SK-N-SH (cell line): ENCODE results near the gene MPO. TPM values are rescaled to one million over a fixed set of nuclear protein-coding genes. Genes with fewer than 3 reads are reported as not detected.

Source experiments
- CTCF ChIA-PET: fragments of 300-600, 350-600 bp; formaldehyde crosslinking; extraction: SDS; loops from one replicate; lab custom pipeline; 2021; lab: Yijun Ruan, JAX
- POLR2A ChIA-PET: fragments of 350-600 bp; sonication (Branson Sonifier 250); formaldehyde crosslinking; extraction: SDS; loops from one replicate; lab custom pipeline; 2020; ENCODE audit warnings: antibody characterized with exemption, inconsistent platforms; lab: Yijun Ruan, JAX
- DNase-seq: peaks from one replicate; pipeline ENCODE4 v3.0.0; 2012
- H2AFZ ChIP-seq: fragments of 200-600 bp; sonication (generic); 2 replicates; pipeline ENCODE4 v1.8.1; 2016; ENCODE audit warnings: antibody characterized with exemption, mild to moderate bottlenecking, low read depth
- H3F3A ChIP-seq: fragments of 200-600 bp; sonication (generic); replicated peaks from 2 replicates; pipeline ENCODE3; 2016; ENCODE audit warnings: antibody characterized with exemption, mild to moderate bottlenecking; ENCODE audit not compliant: insufficient read depth
- H3K27ac ChIP-seq, 2 experiments: fragments of 200-500 bp in 1 of 2; fragments of 200-600 bp in 1 of 2; sonication (Bioruptor generic) in 1 of 2; sonication (generic), shearing (Covaris generic) in 1 of 2; 2 replicates each; pipeline versions ENCODE4 v1.5.1 to v1.6.1; 2014 to 2016; ENCODE audit warnings: low read depth in 2 of 2, inconsistent platforms in 1 of 2, low read length in 1 of 2, mild to moderate bottlenecking in 1 of 2, mixed read lengths in 1 of 2
- H3K27me3 ChIP-seq: fragments of 200-600 bp; sonication (generic), shearing (Covaris generic); 2 replicates; pipeline ENCODE4 v1.6.1; 2016; ENCODE audit warnings: mixed run types; ENCODE audit not compliant: insufficient read depth
- H3K36me3 ChIP-seq, 2 experiments: fragments of 200-500 bp in 1 of 2; fragments of 200-600 bp in 1 of 2; sonication (Bioruptor generic) in 1 of 2; sonication (generic) in 1 of 2; replicated peaks in 1 of 2; 2 replicates each; pipeline versions ENCODE3 to v1.5.1; 2014 to 2016; ENCODE audit warnings: low read length in 1 of 2, mild to moderate bottlenecking in 1 of 2; ENCODE audit not compliant: insufficient read depth in 2 of 2, control insufficient read depth in 1 of 2
- H3K4me1 ChIP-seq, 2 experiments: fragments of 200-500 bp in 1 of 2; fragments of 200-600 bp in 1 of 2; sonication (Bioruptor generic) in 1 of 2; sonication (generic), shearing (Covaris generic) in 1 of 2; 2 replicates each; pipeline versions ENCODE4 v1.5.1 to v1.6.1; 2014 to 2016; ENCODE audit warnings: low read depth in 1 of 2, low read length in 1 of 2, mixed run types in 1 of 2; ENCODE audit not compliant: insufficient read depth in 2 of 2, control insufficient read depth in 1 of 2
- H3K4me2 ChIP-seq: fragments of 200-600 bp; sonication (generic), shearing (Covaris generic); 2 replicates; pipeline ENCODE4 v1.6.1; 2017; ENCODE audit warnings: mixed run types
- H3K4me3 ChIP-seq, 2 experiments: fragments of 200-500 bp in 1 of 2; fragments of 200-600 bp in 1 of 2; sonication (Bioruptor generic) in 1 of 2; sonication (generic), shearing (Covaris generic) in 1 of 2; 2 replicates each; pipeline versions ENCODE4 v1.5.1 to v1.8.1; 2014 to 2016; ENCODE audit warnings: low read depth in 2 of 2, inconsistent platforms in 1 of 2, low read length in 1 of 2, mild to moderate bottlenecking in 1 of 2, mixed read lengths in 1 of 2, moderate library complexity in 1 of 2
- H3K79me2 ChIP-seq: fragments of 200-600 bp; sonication (generic); 2 replicates; pipeline ENCODE4 v1.8.1; 2017; ENCODE audit warnings: mild to moderate bottlenecking; ENCODE audit not compliant: insufficient read depth
- H3K9ac ChIP-seq: fragments of 200-600 bp; sonication (generic); 2 replicates; pipeline ENCODE4 v1.6.1; 2017; ENCODE audit warnings: mixed run types
- H3K9me2 ChIP-seq: fragments of 200-600 bp; sonication (generic); 2 replicates; pipeline ENCODE4 v1.6.1; 2017; ENCODE audit warnings: mixed run types
- H3K9me3 ChIP-seq: fragments of 200-600 bp; sonication (generic); 2 replicates; pipeline ENCODE4 v1.6.1; 2017; ENCODE audit warnings: mixed run types, mild to moderate bottlenecking, moderate library complexity
- H4K20me1 ChIP-seq: fragments of 200-600 bp; sonication (generic); 2 replicates; pipeline ENCODE4 v1.6.1; 2017; ENCODE audit warnings: mild to moderate bottlenecking, mixed run types; ENCODE audit not compliant: insufficient read depth
- CHD2 ChIP-seq: fragments of 150-350 bp; IDR thresholded peaks from 2 replicates; pipeline ENCODE4 v1.6.1; 2018; ENCODE audit warnings: low read length; ENCODE audit not compliant: partially characterized antibody
- FOXJ3 ChIP-seq: sonication (generic); formaldehyde crosslinking; IDR thresholded peaks from 2 replicates; pipeline ENCODE4 v1.5.1; 2020; ENCODE audit warnings: mild to moderate bottlenecking, missing genetic modification reagents
- FOXM1 ChIP-seq: IDR thresholded peaks from 2 replicates; pipeline ENCODE4 v1.4.0; 2012; ENCODE audit warnings: low read depth, mild to moderate bottlenecking
- GATA2 ChIP-seq: sonication (generic); formaldehyde crosslinking; IDR thresholded peaks from 2 replicates; pipeline ENCODE4 v1.5.0; 2020; ENCODE audit warnings: mild to moderate bottlenecking, missing genetic modification reagents
- MXI1 ChIP-seq: IDR thresholded peaks from 2 replicates; pipeline ENCODE4 v1.6.1; 2012; ENCODE audit warnings: mild to moderate bottlenecking, low read depth, low read length, improper control_type of control experiment
- NRF1 ChIP-seq: IDR thresholded peaks from 2 replicates; pipeline ENCODE4 v1.6.1; 2012; ENCODE audit warnings: low read depth, mild to moderate bottlenecking, low read length
- SMC3 ChIP-seq: IDR thresholded peaks from 2 replicates; pipeline ENCODE4 v1.6.1; 2012; ENCODE audit warnings: low read depth, low read length, improper control_type of control experiment
- TEAD4 ChIP-seq: IDR thresholded peaks from 2 replicates; pipeline ENCODE4 v1.4.0; 2012; ENCODE audit warnings: mild to moderate bottlenecking, borderline replicate concordance; ENCODE audit not compliant: insufficient read depth
- WGBS: methylation state at CpG from one replicate; pipeline ENCODE4 v1.1.6; 2017; ENCODE audit warnings: low lambda C conversion rate; 5-methylcytosine and 5-hydroxymethylcytosine counted together
- polyA plus RNA-seq, 3 experiments: library from polyadenylated mRNA; depleted of rRNA; stranded (reverse); fragments of >200 nt; gene quantifications; 2 replicates each; pipeline ENCODE4 v1.2.3, GENCODE V29; 2012
- TF ChIP-seq, protein P1 (sequence below): IDR thresholded peaks from 2 replicates; pipeline ENCODE4 v1.4.0; 2012; ENCODE audit warnings: low read depth
- TF ChIP-seq, protein P2 (sequence below): IDR thresholded peaks from 2 replicates; pipeline ENCODE4 v1.4.0; 2012; ENCODE audit warnings: low read depth, borderline replicate concordance
- TF ChIP-seq, protein P3 (sequence below): fragments of 200-600 bp; sonication (generic); IDR thresholded peaks from 2 replicates; pipeline ENCODE4 v1.6.1; 2017; ENCODE audit warnings: antibody characterized with exemption, mild to moderate bottlenecking, moderate library complexity
- TF ChIP-seq, protein P4 (sequence below): IDR thresholded peaks from 2 replicates; pipeline ENCODE4; 2012

Gene MPO
- polyA plus RNA-seq, 1 of the 3 experiments (the other 2 are of a cell fraction), result not detected

GRCh38 chr17:58315750-58316149 lies 35.0 kb upstream of the MPO start:
- Histone ChIP-seq H3F3A (no peaks in the 10 kb centered on the region), H3K36me3 (no peaks in the 10 kb centered on the region), H3K27ac (no peak overlapping the region), H3K27me3 (no peaks in the 10 kb centered on the region), H3K9me2 (no peaks in the 10 kb centered on the region), H2AFZ (no peak overlapping the region), H3K9ac (no peak overlapping the region), H3K4me1 (no peaks in the 10 kb centered on the region), H3K4me2 (no peak overlapping the region), H3K79me2 (no peaks in the 10 kb centered on the region), H4K20me1 (no peaks in the 10 kb centered on the region), H3K9me3 (no peaks in the 10 kb centered on the region), H3K4me3 (no peak overlapping the region)
- CTCF ChIA-PET, result interaction anchor here (0.6 to 3.0 kb wide), 11 partner anchors 11 to 152 kb away, joined by 3 to 31 read pairs (median 12); partner anchors contain the start of gene RNF43
- TF ChIP-seq, protein P1, sequence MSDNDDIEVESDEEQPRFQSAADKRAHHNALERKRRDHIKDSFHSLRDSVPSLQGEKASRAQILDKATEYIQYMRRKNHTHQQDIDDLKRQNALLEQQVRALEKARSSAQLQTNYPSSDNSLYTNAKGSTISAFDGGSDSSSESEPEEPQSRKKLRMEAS, result no peak
- no peak for TF ChIP-seq CHD2
- no peak for TF ChIP-seq NRF1
- no peak for TF ChIP-seq TEAD4
- TF ChIP-seq, protein P2, sequence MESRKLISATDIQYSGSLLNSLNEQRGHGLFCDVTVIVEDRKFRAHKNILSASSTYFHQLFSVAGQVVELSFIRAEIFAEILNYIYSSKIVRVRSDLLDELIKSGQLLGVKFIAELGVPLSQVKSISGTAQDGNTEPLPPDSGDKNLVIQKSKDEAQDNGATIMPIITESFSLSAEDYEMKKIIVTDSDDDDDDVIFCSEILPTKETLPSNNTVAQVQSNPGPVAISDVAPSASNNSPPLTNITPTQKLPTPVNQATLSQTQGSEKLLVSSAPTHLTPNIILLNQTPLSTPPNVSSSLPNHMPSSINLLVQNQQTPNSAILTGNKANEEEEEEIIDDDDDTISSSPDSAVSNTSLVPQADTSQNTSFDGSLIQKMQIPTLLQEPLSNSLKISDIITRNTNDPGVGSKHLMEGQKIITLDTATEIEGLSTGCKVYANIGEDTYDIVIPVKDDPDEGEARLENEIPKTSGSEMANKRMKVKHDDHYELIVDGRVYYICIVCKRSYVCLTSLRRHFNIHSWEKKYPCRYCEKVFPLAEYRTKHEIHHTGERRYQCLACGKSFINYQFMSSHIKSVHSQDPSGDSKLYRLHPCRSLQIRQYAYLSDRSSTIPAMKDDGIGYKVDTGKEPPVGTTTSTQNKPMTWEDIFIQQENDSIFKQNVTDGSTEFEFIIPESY, result no peak
- TF ChIP-seq, protein P3, sequence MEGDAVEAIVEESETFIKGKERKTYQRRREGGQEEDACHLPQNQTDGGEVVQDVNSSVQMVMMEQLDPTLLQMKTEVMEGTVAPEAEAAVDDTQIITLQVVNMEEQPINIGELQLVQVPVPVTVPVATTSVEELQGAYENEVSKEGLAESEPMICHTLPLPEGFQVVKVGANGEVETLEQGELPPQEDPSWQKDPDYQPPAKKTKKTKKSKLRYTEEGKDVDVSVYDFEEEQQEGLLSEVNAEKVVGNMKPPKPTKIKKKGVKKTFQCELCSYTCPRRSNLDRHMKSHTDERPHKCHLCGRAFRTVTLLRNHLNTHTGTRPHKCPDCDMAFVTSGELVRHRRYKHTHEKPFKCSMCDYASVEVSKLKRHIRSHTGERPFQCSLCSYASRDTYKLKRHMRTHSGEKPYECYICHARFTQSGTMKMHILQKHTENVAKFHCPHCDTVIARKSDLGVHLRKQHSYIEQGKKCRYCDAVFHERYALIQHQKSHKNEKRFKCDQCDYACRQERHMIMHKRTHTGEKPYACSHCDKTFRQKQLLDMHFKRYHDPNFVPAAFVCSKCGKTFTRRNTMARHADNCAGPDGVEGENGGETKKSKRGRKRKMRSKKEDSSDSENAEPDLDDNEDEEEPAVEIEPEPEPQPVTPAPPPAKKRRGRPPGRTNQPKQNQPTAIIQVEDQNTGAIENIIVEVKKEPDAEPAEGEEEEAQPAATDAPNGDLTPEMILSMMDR, result no peak
- TF ChIP-seq FOXM1, result no peak
- TF ChIP-seq, protein P4, sequence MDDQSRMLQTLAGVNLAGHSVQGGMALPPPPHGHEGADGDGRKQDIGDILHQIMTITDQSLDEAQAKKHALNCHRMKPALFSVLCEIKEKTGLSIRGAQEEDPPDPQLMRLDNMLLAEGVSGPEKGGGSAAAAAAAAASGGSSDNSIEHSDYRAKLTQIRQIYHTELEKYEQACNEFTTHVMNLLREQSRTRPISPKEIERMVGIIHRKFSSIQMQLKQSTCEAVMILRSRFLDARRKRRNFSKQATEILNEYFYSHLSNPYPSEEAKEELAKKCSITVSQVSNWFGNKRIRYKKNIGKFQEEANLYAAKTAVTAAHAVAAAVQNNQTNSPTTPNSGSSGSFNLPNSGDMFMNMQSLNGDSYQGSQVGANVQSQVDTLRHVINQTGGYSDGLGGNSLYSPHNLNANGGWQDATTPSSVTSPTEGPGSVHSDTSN, result no peak
- POLR2A ChIA-PET, result no interaction called here
- 49% methylated on average over 3 of the region's 4 CpGs for WGBS
- no peak for DNase-seq

DNA sequence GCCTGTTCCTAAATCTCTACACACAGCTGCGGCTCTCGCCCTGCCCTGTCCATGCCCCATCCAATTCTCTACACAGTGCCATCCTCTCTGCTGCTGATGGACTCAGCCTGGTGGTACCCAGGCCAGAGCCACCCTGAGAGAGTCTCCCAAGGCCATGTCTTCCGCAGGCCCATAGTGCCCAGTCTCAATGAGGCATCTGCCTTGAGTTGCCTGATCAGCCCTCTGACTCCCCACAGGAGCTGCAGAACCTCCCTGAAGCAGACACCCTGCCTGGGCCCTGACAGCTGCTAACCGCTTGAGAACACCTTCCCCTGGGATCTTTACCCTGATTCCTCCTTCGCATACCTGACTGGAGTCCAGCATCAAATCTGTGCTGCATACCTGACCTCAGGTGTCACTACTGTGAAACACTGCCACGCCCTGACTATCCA lies 34.6 kb upstream of the MPO start:
- POLR2A ChIA-PET, result interaction anchor here (1.8 kb wide), 1 partner anchor 8 kb away, joined by 5 read pairs; no protein-coding TSS in a partner anchor
- no peak overlapping the region for H3K4me3 ChIP-seq
- no peaks in the 10 kb centered on the region for H4K20me1 ChIP-seq
- H3K9ac ChIP-seq, result no peak overlapping the region
- no peak overlapping the region for H2AFZ ChIP-seq
- DNase-seq, result peak; percentile 16
- no peak overlapping the region for H3K4me2 ChIP-seq
- H3K9me3 ChIP-seq, result no peaks in the 10 kb centered on the region
- CTCF ChIA-PET, result interaction anchor here (0.6 to 3.0 kb wide), 8 partner anchors 11 to 115 kb away, joined by 3 to 20 read pairs (median 12); partner anchors contain the start of gene RNF43
- TF ChIP-seq NRF1, result no peak
- TF ChIP-seq FOXJ3 (CRISPR knock-in tag), result no peak
- TF ChIP-seq SMC3, result no peak
- no peak for TF ChIP-seq GATA2 (CRISPR knock-in tag)
- TF ChIP-seq MXI1, result no peak
- TF ChIP-seq FOXM1, result no peak
- H3F3A ChIP-seq, result no peaks in the 10 kb centered on the region
- H3K36me3 ChIP-seq, result no peaks in the 10 kb centered on the region
- no peaks in the 10 kb centered on the region for H3K4me1 ChIP-seq
- H3K27me3 ChIP-seq, result no peaks in the 10 kb centered on the region
- no peaks in the 10 kb centered on the region for H3K9me2 ChIP-seq
- WGBS, result 59% methylated on average over 6 of the region's 6 CpGs
- H3K27ac ChIP-seq, result no peak overlapping the region
- no peaks in the 10 kb centered on the region for H3K79me2 ChIP-seq
